GM12878 (cell line): ENCODE data around the gene TNRC6C. TPM values are rescaled to one million over a fixed set of nuclear protein-coding genes. Genes with fewer than 3 reads are reported as not detected.

Source experiments
- ATAC-seq: fragments of 200-7000 bp; cut with Tn5 transposase; 3 replicates; pipeline ENCODE4 v1.9.1; 2020; ENCODE audit warnings: mild to moderate bottlenecking, moderate library complexity
- BruUV-seq: library from RNA; stranded (reverse); fragments of 400-500 nt; replicated peaks from 2 replicates; lab custom pipeline; 2021; lab: Mats Ljungman, UMichigan
- CTCF ChIA-PET: fragments of 300-600 bp; sonication (Branson Sonifier 250); formaldehyde crosslinking; extraction: SDS; loops from one replicate; lab custom pipeline; 2021; ENCODE audit warnings: inconsistent platforms; lab: Yijun Ruan, JAX
- POLR2A ChIA-PET: fragments of 350-600 bp; formaldehyde crosslinking; extraction: SDS; loops from one replicate; lab custom pipeline; 2021; ENCODE audit warnings: inconsistent platforms; lab: Charles Lee
- RAD21 ChIA-PET: fragments of 300-600 bp; sonication (Branson Sonifier 250); formaldehyde crosslinking; loops from one replicate; lab custom pipeline; 2023; ENCODE audit warnings: antibody characterized with exemption; ENCODE audit not compliant: unreplicated experiment; lab: Charles Lee
- SMC1A ChIA-PET: fragments of 300-600 bp; sonication (Branson Sonifier 250); formaldehyde crosslinking; loops from one replicate; lab custom pipeline; 2023; ENCODE audit not compliant: unreplicated experiment, uncharacterized antibody; lab: Charles Lee
- DNase-seq: peaks from one replicate; pipeline ENCODE4 v3.0.0-alpha.2; 2011; ENCODE audit warnings: low read depth, low spot score
- FAIRE-seq: peaks from 3 replicates; lab custom pipeline; 2011; peaks lifted over from hg19 to GRCh38; lab: Jason Lieb, UNC
- H2AFZ ChIP-seq: 2 replicates; pipeline ENCODE4 v1.6.0; 2011; ENCODE audit warnings: low read depth, low read length, control low read depth; ENCODE audit not compliant: control insufficient read depth
- H3K27ac ChIP-seq: 2 replicates; pipeline ENCODE4 v1.5.1; 2011; ENCODE audit warnings: control low read depth; ENCODE audit not compliant: control insufficient read depth, insufficient read depth
- H3K27me3 ChIP-seq, 2 experiments: replicated peaks in 1 of 2; 2 replicates each; pipeline versions ENCODE4 v1.6.0 to v1.6.1; 2011; ENCODE audit warnings: low read length in 1 of 2; ENCODE audit not compliant: control insufficient read depth in 2 of 2, insufficient read depth in 2 of 2
- H3K36me3 ChIP-seq, 2 experiments: 2 replicates each; pipeline ENCODE4 v1.5.1; 2011; ENCODE audit warnings: low read length in 1 of 2; ENCODE audit not compliant: control insufficient read depth in 2 of 2, insufficient read depth in 2 of 2
- H3K4me1 ChIP-seq: 2 replicates; pipeline ENCODE4 v1.6.1; 2011; ENCODE audit warnings: mild to moderate bottlenecking, low read length, moderate library complexity, mixed read lengths; ENCODE audit not compliant: control insufficient read depth, insufficient read depth
- H3K4me2 ChIP-seq: 2 replicates; pipeline ENCODE4 v1.6.0; 2011; ENCODE audit warnings: control low read depth; ENCODE audit not compliant: control insufficient read depth, insufficient read depth
- H3K4me3 ChIP-seq: fragments of 200-600 bp; sonication (generic); 2 replicates; pipeline ENCODE4 v1.5.1; 2016
- H3K79me2 ChIP-seq: 2 replicates; pipeline ENCODE4 v1.6.0; 2011; ENCODE audit warnings: low read length; ENCODE audit not compliant: control insufficient read depth, insufficient read depth
- H3K9ac ChIP-seq: 2 replicates; pipeline ENCODE4 v1.8.0; 2011; ENCODE audit warnings: low read length, control low read depth, mixed read lengths; ENCODE audit not compliant: control insufficient read depth, insufficient read depth
- H3K9me3 ChIP-seq: replicated peaks from 3 replicates; pipeline ENCODE4 v1.5.1; 2011; ENCODE audit warnings: mild to moderate bottlenecking, low read length; ENCODE audit not compliant: control insufficient read depth, insufficient read depth
- H4K20me1 ChIP-seq: 2 replicates; pipeline ENCODE4 v1.6.0; 2011; ENCODE audit not compliant: control insufficient read depth, insufficient read depth
- BRCA1 ChIP-seq: IDR thresholded peaks from 2 replicates; pipeline ENCODE4 v1.6.1; 2011; ENCODE audit warnings: low read depth, low read length, improper control_type of control experiment
- DPF2 ChIP-seq: fragments of 450-650 bp; IDR thresholded peaks from 2 replicates; pipeline ENCODE4 v1.6.1; 2017; ENCODE audit warnings: mild to moderate bottlenecking
- E4F1 ChIP-seq: fragments of 450-650 bp; IDR thresholded peaks from 2 replicates; pipeline ENCODE4 v1.6.1; 2018; ENCODE audit warnings: borderline replicate concordance, mild to moderate bottlenecking; ENCODE audit not compliant: partially characterized antibody
- FOXM1 ChIP-seq: IDR thresholded peaks from 2 replicates; pipeline ENCODE4 v1.6.1; 2012; ENCODE audit warnings: low read depth, mild to moderate bottlenecking, inconsistent platforms, low read length, moderate library complexity
- HSF1 ChIP-seq: fragments of 150-350 bp; IDR thresholded peaks from 2 replicates; pipeline ENCODE4 v1.6.1; 2014; ENCODE audit warnings: mild to moderate bottlenecking, low read depth, low read length
- IRF3 ChIP-seq: fragments of 450-650 bp; IDR thresholded peaks from 2 replicates; pipeline ENCODE4 v1.6.1; 2014; ENCODE audit warnings: mild to moderate bottlenecking
- IRF5 ChIP-seq: fragments of 450-650 bp; IDR thresholded peaks from 2 replicates; pipeline ENCODE4 v1.6.1; 2017; ENCODE audit warnings: borderline replicate concordance
- NFIC ChIP-seq: IDR thresholded peaks from 2 replicates; pipeline ENCODE4 v1.6.1; 2012; ENCODE audit warnings: low read depth, mild to moderate bottlenecking, inconsistent platforms, low read length, moderate library complexity
- RAD21 ChIP-seq: IDR thresholded peaks from 2 replicates; pipeline ENCODE4 v1.6.1; 2011; ENCODE audit warnings: mild to moderate bottlenecking, low read depth, low read length, moderate library complexity; ENCODE audit not compliant: insufficient read depth
- WRNIP1 ChIP-seq: IDR thresholded peaks from 2 replicates; pipeline ENCODE4 v1.6.1; 2011; ENCODE audit warnings: low read depth, low read length, improper control_type of control experiment, borderline replicate concordance
- WGBS: methylation state at CpG from one replicate; pipeline ENCODE4 v1.1.6; 2016; ENCODE audit warnings: low lambda C conversion rate; ENCODE audit not compliant: insufficient replicate concordance, insufficient coverage; ENCODE audit errors: missing lambda C conversion rate; 5-methylcytosine and 5-hydroxymethylcytosine counted together
- in situ Hi-C: fragments of 300-500 bp; cut with MboI; formaldehyde crosslinking; loops from 9 replicates; pipeline ENCODE4 v1.14.3; 2018; ENCODE audit warnings: mixed read lengths
- intact Hi-C: fragments of 100-400 bp; cut with micrococcal nuclease; formaldehyde crosslinking; loops from one replicate; pipeline ENCODE4 v1.14.2; 2022; ENCODE audit not compliant: unreplicated experiment
- polyA plus RNA-seq, 11 experiments: library from polyadenylated mRNA; depleted of rRNA in 4 of 11; unstranded in 6 of 11; stranded (reverse) in 5 of 11; fragments of >200 nt; fragmentation: Nextera tagmentation in 4 of 11; fragmentation: Illumina TruSeq in 1 of 11; extraction: Ambion mirVana in 4 of 11; extraction: Trizol in 1 of 11; gene quantifications; 1 replicate in 1 of 11; 2 replicates in 10 of 11; pipeline versions ENCODE4 v1.2.1 to v1.2.3, GENCODE V29; 2011 to 2016; ENCODE audit warnings: inconsistent platforms in 2 of 11, missing spikeins in 2 of 11, low read depth in 1 of 11
- total RNA-seq, 4 experiments: library from RNA; depleted of rRNA in 3 of 4; stranded (reverse); fragments of >200 nt in 3 of 4; fragmentation: Illumina TruSeq in 1 of 4; extraction: Trizol in 1 of 4; gene quantifications; 2 replicates each; pipeline versions ENCODE4 v1.2.1 to v1.2.3, GENCODE V29; 2013 to 2021

The TNRC6C gene
- total and polyA plus RNA-seq, 10 of the 15 experiments (the other 5 are each of a cell fraction or from before 2014, with no cell fraction given) = 0.40 to 6.1 (median 0.96) TPM

DNA sequence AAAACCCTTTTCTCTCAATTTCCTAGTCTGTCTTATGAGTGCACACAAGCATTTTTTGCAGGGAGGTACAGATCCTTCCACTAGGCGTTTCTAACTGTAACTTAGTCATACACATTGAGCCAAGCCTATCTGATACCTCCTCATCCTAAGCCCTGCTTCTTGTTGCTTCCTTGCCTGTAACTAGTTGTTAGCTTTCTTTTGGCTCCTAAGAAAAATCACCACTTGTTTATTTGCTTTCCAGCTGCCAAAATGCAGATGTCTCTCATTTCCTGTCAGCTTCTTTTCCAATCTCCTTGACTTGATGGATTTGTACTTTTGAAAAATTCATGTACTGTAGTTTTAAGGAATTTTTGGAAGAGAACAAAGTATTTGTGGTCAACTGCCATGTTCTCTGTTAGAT lies 73.7 kb downstream of the TNRC6C start (continued):
- no peak for TF ChIP-seq HSF1
- no peak for TF ChIP-seq WRNIP1
- TF ChIP-seq IRF3 = no peak
- TF ChIP-seq DPF2 = no peak
- no peak for TF ChIP-seq NFIC

DNA sequence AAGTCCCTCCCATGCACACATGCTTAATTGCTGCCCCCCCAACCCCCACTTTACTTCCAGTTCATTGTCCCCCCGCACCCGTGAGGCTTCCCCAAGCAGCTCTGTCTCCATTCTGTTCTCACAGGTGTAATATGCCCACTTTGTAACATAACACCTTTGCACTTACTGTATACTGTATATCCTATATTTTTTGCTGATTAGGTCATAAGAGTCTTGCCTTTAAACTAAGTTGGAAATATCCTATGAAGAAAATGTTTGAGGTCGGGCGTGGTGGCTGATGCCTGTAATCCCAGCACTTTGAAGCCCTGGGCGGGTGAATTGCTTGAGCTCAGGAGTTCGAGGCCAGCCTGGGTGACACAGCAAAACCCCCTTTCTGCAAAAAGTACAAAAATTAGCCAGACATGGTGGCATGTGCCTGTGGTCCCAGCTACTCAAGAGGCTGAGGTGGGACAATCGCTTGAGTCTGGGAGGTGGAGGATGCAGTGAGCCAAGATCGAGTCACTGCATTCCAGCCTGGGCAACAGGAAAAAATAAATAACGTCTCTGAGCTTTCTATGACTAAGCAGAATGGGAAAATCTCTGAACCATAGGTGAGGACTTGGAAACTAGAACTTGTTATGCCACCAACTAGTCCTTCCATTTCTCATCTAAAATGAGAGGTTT lies 76.1 kb downstream of the TNRC6C start:
- Histone ChIP-seq H3K79me2 (no peaks in the 10 kb centered on the region), H3K4me3 (no peak overlapping the region), H3K9ac (no peak overlapping the region), H2AFZ (no peak overlapping the region), H3K4me2 (no peak overlapping the region)
- BruUV-seq = no TSS peak
- RAD21 ChIA-PET = interaction anchor here (1.3 kb wide), 1 partner anchor 14 kb away, joined by 4 read pairs; no protein-coding TSS in a partner anchor
- in situ Hi-C loops (no loop called here), intact Hi-C loops (no loop called here)
- ATAC-seq (no peak), FAIRE-seq (no peak)
- POLR2A ChIA-PET = no interaction called here
- CTCF ChIA-PET = interaction anchor here (1.1 to 3.9 kb wide), 2 partner anchors 15 to 21 kb away, joined by 3 to 21 read pairs; no protein-coding TSS in a partner anchor
- no peak for TF ChIP-seq E4F1
- no peak for TF ChIP-seq IRF5
- TF ChIP-seq RAD21 = no peak
- no peak for TF ChIP-seq BRCA1
- TF ChIP-seq FOXM1 = no peak
- TF ChIP-seq, all 136 proteins: peak for 0
- Histone ChIP-seq H3K4me1 (no peaks in the 10 kb centered on the region), H3K9me3 (no peaks in the 10 kb centered on the region), H3K27ac (no peak overlapping the region), H3K36me3 (no peaks in the 10 kb centered on the region), H3K27me3 (no peaks in the 10 kb centered on the region), H4K20me1 (no peaks in the 10 kb centered on the region)
- SMC1A ChIA-PET = interaction anchor here (1.1 to 1.2 kb wide), 2 partner anchors 12 to 14 kb away, joined by 4 read pairs; no protein-coding TSS in a partner anchor
- WGBS = 32% methylated on average over 9 of the region's 9 CpGs
- no peak for DNase-seq
